Stimulated activated naive CD8-positive, alpha-beta T cell treated with anti-CD3 and anti-CD28 coated beads, Interleukin-15, Interleukin-2, amounts not matched to agents 100 ng/mL and 50 ng/mL, for 24 hours (primary cell): ENCODE data around the gene TBC1D2B.
"Not testable (repeated sequence)": the region's sequence is repeated elsewhere in the genome, so short reads cannot be mapped to it uniquely, and the experiment has no call there.

ENCODE experiments used
- H3K27ac Mint-ChIP-seq: one replicate; pipeline ENCODE4 v1.8.0; 2021; ENCODE audit warnings: mild to moderate bottlenecking, mixed read lengths
- H3K27me3 Mint-ChIP-seq: one replicate; pipeline ENCODE4 v1.8.0; 2021; ENCODE audit warnings: mixed read lengths
- H3K36me3 Mint-ChIP-seq: one replicate; pipeline ENCODE4 v1.8.0; 2021; ENCODE audit warnings: low read depth, mixed read lengths
- H3K4me1 Mint-ChIP-seq: one replicate; pipeline ENCODE4 v1.8.0; 2021; ENCODE audit warnings: low read depth, mixed read lengths
- H3K4me3 Mint-ChIP-seq: one replicate; pipeline ENCODE4 v1.8.0; 2021; ENCODE audit warnings: mild to moderate bottlenecking, mixed read lengths
- H3K9me3 Mint-ChIP-seq: one replicate; pipeline ENCODE4 v1.8.0; 2021; ENCODE audit warnings: mixed read lengths

Gene TBC1D2B

DNA sequence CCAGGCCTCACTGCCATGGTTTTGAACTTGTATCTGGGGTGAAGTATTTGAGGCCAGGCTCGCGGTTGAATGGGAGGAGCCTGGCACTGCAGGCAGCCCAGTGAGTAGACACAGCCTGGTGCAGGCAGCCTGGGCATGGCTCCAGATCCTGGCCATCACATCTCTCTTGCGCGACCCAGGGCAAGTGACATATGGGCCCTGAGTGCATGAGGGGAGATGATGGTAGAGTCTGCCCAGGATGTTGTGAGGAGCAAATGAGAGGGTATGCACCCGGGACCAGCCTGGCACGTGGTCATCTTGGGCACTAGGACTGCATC lies 103.5 kb downstream of the TBC1D2B start:
- H3K4me1 Mint-ChIP-seq: no peaks in the 10 kb centered on the region
- no peak overlapping the region for H3K27ac Mint-ChIP-seq
- no peak overlapping the region for H3K4me3 Mint-ChIP-seq
- no peaks in the 10 kb centered on the region for H3K27me3 Mint-ChIP-seq
- H3K36me3 Mint-ChIP-seq: no peaks in the 10 kb centered on the region
- no peaks in the 10 kb centered on the region for H3K9me3 Mint-ChIP-seq

DNA sequence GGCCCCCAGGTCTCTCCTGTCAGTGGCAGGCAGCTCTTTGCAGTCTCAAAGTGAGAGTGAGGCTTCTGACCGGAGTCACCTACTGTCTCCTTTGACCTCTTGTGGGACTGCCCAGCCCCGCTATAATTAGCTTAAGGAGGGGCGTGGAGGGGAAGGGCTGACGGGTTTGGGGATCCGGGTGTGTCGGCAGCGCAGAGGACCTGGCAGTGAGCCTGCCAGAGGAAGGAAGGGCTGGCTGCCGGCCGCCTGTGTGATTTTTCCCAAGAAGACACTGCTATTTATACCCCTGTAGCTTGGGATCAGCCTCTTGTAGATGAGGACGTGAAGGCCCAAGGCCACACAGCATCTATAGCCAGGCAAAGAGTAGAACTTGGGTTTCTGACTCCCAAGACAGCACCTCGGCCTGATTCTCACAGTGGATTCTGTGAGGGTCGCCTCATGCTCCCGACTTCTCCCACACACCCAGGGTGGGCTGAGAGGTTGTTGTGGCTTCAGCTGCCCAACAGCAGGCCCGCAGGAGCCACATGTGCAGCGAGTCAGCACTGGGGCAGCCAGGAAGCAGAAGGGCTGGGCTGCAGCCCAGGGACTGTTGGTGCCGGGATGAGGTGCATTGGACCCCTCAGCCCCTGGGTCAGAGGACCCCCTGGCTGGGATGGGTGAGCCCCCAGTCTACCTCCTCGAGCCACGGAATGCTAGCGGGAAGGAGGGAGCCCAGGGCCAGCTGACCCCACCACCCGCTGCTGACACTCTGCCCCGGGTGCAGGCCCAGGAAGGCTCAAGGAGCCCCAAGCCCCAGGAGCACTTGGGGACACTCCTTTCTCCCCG lies 104.0 kb downstream of the TBC1D2B start:
- H3K4me1 Mint-ChIP-seq, H3K9me3 Mint-ChIP-seq, H3K27me3 Mint-ChIP-seq, H3K36me3 Mint-ChIP-seq, H3K27ac Mint-ChIP-seq, H3K4me3 Mint-ChIP-seq: not testable (repeated sequence)

DNA sequence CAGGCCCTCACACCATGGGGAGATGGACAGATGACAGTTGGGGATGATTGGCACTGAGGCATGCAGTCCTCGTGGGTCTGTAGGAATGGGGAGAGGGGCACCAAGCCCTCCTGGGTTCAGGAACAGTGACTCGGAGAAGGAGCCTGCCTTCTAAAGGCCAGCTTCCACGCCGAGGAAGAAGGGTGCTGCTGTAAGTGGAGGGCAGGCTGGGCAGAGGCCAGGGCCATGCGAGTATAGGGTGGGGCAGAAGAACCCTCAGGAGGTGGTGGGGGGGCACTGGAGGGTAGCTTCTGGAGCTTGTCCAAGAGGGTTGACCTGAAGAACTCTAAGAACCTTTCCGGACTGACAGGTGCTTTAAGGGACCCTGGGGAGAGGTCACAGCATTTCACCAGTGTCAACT lies 104.8 kb downstream of the TBC1D2B start:
- H3K27ac Mint-ChIP-seq: not testable (repeated sequence)

GRCh38 chr15:77971875-77972274 lies 105.6 kb downstream of the TBC1D2B start:
- not testable (repeated sequence) for H3K27ac Mint-ChIP-seq, H3K4me3 Mint-ChIP-seq, H3K9me3 Mint-ChIP-seq, H3K4me1 Mint-ChIP-seq, H3K36me3 Mint-ChIP-seq, H3K27me3 Mint-ChIP-seq

More for the DNA sequence above, 104.8 kb downstream of the TBC1D2B start:
- H3K4me3 Mint-ChIP-seq, H3K36me3 Mint-ChIP-seq, H3K9me3 Mint-ChIP-seq, H3K4me1 Mint-ChIP-seq, H3K27me3 Mint-ChIP-seq: not testable (repeated sequence)

GRCh38 chr15:77970813-77971360 lies 106.6 kb downstream of the TBC1D2B start:
- not testable (repeated sequence) for H3K36me3 Mint-ChIP-seq, H3K4me3 Mint-ChIP-seq, H3K9me3 Mint-ChIP-seq, H3K27me3 Mint-ChIP-seq, H3K27ac Mint-ChIP-seq, H3K4me1 Mint-ChIP-seq

DNA sequence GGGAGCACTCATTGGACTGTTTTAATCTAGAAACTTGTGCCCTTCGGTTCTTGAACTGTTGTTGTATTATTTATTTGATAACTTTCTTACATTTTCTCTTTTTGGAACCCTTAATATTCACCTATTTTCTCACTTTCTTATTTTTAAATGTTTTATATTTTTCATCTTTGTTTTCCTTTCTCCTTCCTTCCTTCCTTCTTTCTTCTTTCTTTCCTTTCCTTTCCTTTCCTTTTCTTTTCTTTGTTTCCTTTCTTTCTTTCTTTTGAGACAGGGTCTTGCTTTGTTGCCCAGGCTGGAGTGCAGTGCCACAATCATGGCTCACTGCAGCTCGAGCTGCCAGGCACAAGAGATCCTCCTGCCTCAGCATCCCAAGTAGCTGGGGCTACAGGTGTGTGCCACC lies 108.5 kb downstream of the TBC1D2B start:
- Mint-ChIP-seq H3K27me3 (no peaks in the 10 kb centered on the region), H3K27ac (no peak overlapping the region), H3K4me1 (no peaks in the 10 kb centered on the region), H3K9me3 (no peaks in the 10 kb centered on the region), H3K36me3 (no peaks in the 10 kb centered on the region), H3K4me3 (no peak overlapping the region)

DNA sequence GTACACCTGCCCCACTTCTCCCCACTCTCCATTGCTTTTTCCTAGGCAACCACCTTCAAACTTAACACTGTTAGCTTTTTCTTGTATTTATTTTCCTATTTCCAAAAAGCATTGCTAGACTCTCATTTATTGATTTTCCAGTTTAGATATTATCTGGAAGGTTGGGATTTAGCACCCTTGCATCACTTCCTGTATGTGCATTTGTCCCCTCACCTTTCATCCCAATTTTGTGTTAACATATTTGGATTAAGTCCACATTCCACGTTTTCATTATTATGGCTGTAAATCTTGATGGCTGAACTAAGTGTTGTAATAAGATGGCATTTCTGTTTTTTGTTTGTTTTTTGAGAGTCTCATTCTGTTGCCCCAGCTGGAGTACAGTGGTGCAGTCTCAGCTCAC lies 109.7 kb downstream of the TBC1D2B start:
- H3K27ac Mint-ChIP-seq: no peak overlapping the region
- H3K36me3 Mint-ChIP-seq: no peaks in the 10 kb centered on the region
- no peaks in the 10 kb centered on the region for H3K27me3 Mint-ChIP-seq
- H3K9me3 Mint-ChIP-seq: no peaks in the 10 kb centered on the region
- no peak overlapping the region for H3K4me3 Mint-ChIP-seq
- no peaks in the 10 kb centered on the region for H3K4me1 Mint-ChIP-seq

- not testable (repeated sequence) for H3K4me3 Mint-ChIP-seq, H3K27me3 Mint-ChIP-seq, H3K27ac Mint-ChIP-seq, H3K9me3 Mint-ChIP-seq, H3K4me1 Mint-ChIP-seq, H3K36me3 Mint-ChIP-seq
These were observed 110.3 kb downstream of the TBC1D2B start for GRCh38 chr15:77967235-77967615.

- Mint-ChIP-seq H3K9me3 (no peaks in the 10 kb centered on the region), H3K4me3 (no peak overlapping the region), H3K4me1 (no peaks in the 10 kb centered on the region), H3K27me3 (no peaks in the 10 kb centered on the region), H3K36me3 (no peaks in the 10 kb centered on the region), H3K27ac (no peak overlapping the region)
These were observed 110.8 kb downstream of the TBC1D2B start for GRCh38 chr15:77966540-77967234.

DNA sequence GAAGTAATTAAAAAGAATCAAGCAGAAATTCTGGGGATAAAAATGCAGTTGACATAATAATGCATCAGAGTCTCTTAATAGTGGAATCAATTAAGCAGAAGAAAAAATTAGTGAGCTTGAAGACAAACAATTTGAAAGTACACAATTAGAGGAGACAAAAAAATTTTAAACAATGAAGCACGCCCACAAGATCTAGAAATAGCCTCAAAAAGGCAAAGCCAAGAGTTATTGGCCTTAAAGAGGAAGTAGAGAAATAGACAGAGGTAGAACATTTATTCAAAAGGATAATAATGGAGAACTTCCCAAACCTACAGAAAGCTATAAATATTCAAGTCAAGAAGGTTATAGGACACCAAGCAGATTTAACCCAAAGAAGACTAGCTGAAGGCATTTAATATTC lies 113.3 kb downstream of the TBC1D2B start:
- H3K27ac Mint-ChIP-seq: no peak overlapping the region
- H3K9me3 Mint-ChIP-seq: no peaks in the 10 kb centered on the region
- H3K4me3 Mint-ChIP-seq: no peak overlapping the region
- H3K4me1 Mint-ChIP-seq: peaks cover 6% of the 10 kb centered on the region
- no peaks in the 10 kb centered on the region for H3K27me3 Mint-ChIP-seq
- no peaks in the 10 kb centered on the region for H3K36me3 Mint-ChIP-seq

GRCh38 chr15:77959432-77959879 lies 118.1 kb downstream of the TBC1D2B start:
- peaks cover 14% of the 10 kb centered on the region for H3K27me3 Mint-ChIP-seq
- no peaks in the 10 kb centered on the region for H3K36me3 Mint-ChIP-seq
- no peak overlapping the region for H3K27ac Mint-ChIP-seq
- peaks cover 10% of the 10 kb centered on the region for H3K4me1 Mint-ChIP-seq
- H3K4me3 Mint-ChIP-seq: peak overlapping the region; percentile 42
- H3K9me3 Mint-ChIP-seq: no peaks in the 10 kb centered on the region

- not testable (repeated sequence) for H3K27ac Mint-ChIP-seq, H3K36me3 Mint-ChIP-seq, H3K4me3 Mint-ChIP-seq, H3K9me3 Mint-ChIP-seq
- Mint-ChIP-seq H3K4me1 (peaks cover 15% of the 10 kb centered on the region), H3K27me3 (peaks cover 14% of the 10 kb centered on the region)
These were observed 118.6 kb downstream of the TBC1D2B start for GRCh38 chr15:77958716-77959431.

DNA sequence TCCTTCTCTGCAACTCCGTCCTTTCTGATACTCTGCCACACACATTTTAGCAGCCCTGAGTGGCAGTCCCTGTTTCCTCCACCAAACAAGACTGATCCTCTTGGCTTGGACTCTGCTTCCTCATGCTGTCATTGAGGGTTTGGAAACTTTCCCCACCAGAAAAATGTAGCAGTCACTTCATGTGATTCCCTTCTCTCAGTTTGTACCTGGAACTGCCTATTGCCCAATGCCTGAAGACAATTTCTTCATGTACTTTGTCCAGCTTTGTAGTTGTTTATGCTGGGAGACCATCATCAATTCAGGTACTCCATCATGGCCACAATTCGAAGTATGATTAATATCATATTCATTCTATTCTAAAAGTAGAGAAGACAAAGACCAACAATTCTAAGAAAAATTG lies 119.5 kb downstream of the TBC1D2B start:
- not testable (repeated sequence) for H3K4me3 Mint-ChIP-seq, H3K36me3 Mint-ChIP-seq, H3K9me3 Mint-ChIP-seq, H3K27ac Mint-ChIP-seq
- Mint-ChIP-seq H3K27me3 (peaks cover 14% of the 10 kb centered on the region), H3K4me1 (peaks cover 20% of the 10 kb centered on the region)

DNA sequence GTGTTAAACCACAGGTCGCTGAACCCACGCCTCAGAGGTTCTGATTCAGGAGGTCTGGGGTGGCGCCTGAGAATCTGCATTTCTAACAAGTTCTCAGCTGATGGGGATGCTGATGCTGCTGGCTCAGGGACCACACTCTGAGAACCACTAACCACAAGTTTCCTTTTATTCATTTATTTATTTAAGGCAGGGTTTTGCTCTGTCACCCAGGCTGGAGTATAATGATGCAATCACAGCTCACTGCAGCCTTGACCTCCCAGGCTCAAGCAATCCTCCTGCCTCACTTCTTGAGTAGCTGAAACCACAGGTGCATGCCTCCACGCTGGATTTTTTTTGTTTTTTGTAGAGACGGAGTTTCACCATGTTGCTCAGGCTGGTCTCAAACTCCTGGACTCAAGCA lies 123.6 kb downstream of the TBC1D2B start:
- Mint-ChIP-seq H3K4me1 (peaks cover 14% of the 10 kb centered on the region), H3K27ac (peak overlapping the region; percentile 21), H3K27me3 (peaks cover 14% of the 10 kb centered on the region)
- H3K4me3 Mint-ChIP-seq, H3K36me3 Mint-ChIP-seq, H3K9me3 Mint-ChIP-seq: not testable (repeated sequence)

GRCh38 chr15:77952928-77953446 lies 124.5 kb downstream of the TBC1D2B start:
- not testable (repeated sequence) for H3K36me3 Mint-ChIP-seq, H3K4me3 Mint-ChIP-seq, H3K27ac Mint-ChIP-seq, H3K9me3 Mint-ChIP-seq
- H3K27me3 Mint-ChIP-seq: peaks cover 11% of the 10 kb centered on the region
- H3K4me1 Mint-ChIP-seq: peaks cover 14% of the 10 kb centered on the region
